Measurements from ENCODE around the gene TCF4. TPM values are rescaled to one million over a fixed set of nuclear protein-coding genes. Genes with fewer than 3 reads are reported as not detected.
A peak's percentile ranks its signal among the peaks of the same experiment; 100 is the strongest.

TCF4 gene
- total and polyA plus RNA-seq, 2 donors (not counting 3 experiments of a cell fraction or from before 2014, with no cell fraction given) = 183 to 390 TPM

DNA sequence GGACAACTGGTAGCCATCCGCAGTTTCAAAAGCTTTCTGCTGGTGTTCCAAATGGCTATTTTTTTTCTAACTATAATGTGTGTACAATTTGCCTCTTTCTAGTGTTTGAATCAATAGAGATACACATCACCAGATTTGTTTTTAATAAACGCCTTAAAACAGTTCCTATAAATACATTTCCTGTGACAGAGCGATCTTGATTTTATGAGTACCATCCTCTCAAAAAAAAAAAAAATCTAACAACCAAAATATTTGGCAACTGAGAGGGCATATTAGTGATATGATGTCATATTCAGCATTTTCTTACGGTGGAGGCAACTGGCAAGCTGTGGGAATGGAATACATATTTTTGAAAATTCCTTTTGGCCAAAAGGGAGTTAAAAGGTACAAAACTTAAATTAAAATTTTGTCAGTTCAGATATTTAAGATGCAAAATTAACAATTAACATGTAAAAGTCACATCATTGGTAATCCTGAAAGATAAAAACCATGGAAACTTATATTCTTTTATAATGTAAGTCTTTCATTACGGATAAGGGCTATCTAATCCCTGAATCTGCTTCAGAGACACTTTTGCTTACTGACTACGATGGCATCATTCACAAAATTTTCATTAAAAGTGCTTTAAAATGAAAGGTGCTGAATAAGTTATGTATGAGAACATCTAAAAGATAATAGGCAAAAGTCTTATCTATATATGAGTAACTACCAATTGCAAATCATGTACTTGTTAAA lies 268.4 kb downstream of the TCF4 start:
- H3K9ac ChIP-seq (replicated peaks; ENCODE audit: extremely low read depth, insufficient read depth, low read length) = peak overlapping the region; percentile 76
- peak overlapping the region; percentile 98 for H3K4me2 ChIP-seq (ENCODE audit: insufficient read depth, low read length)
- H3K27ac ChIP-seq (ENCODE audit: insufficient read depth, low read depth, low read length) = peak overlapping the region; percentile 82
- no peaks in the 10 kb centered on the region for H3K27me3 ChIP-seq (ENCODE audit: control insufficient read depth in 2 of 2, insufficient read depth in 2 of 2, low read length in 2 of 2)
- TF ChIP-seq MYC (IDR thresholded peaks at IDR 0.05; ENCODE audit: low read depth, low read length) (no peak), JUN (IDR thresholded peaks at IDR 0.05; ENCODE audit: borderline replicate concordance, insufficient read depth, insufficient read length, low read depth) (no peak)
- H3K36me3 ChIP-seq (ENCODE audit: control insufficient read depth in 2 of 2, extremely low read depth in 1 of 2, insufficient read depth in 2 of 2, low read length in 2 of 2) = no peaks in the 10 kb centered on the region
- CTCF ChIA-PET = interaction anchor here (1.0 kb wide), 1 partner anchor 462 kb away, joined by 3 read pairs; no protein-coding TSS in a partner anchor
- no peaks in the 10 kb centered on the region for H3K9me3 ChIP-seq (replicated peaks; ENCODE audit: control insufficient read depth, insufficient read depth, low read length)
- POLR2A ChIA-PET = no interaction called here
- peaks cover 74% of the 10 kb centered on the region for H3K79me2 ChIP-seq (ENCODE audit: control insufficient read depth, insufficient read depth, low read length)
- no TSS peak for BruUV-seq (replicated peaks)
- peaks cover 23% of the 10 kb centered on the region for H4K20me1 ChIP-seq (replicated peaks; ENCODE audit: control insufficient read depth, extremely low read depth, insufficient read depth, low read length)
- peaks cover 12% of the 10 kb centered on the region for H3K9me1 ChIP-seq (replicated peaks; ENCODE audit: control insufficient read depth, extremely low read depth, insufficient read depth, low read length)
- FAIRE-seq = no peak
- H2AFZ ChIP-seq (ENCODE audit: low read depth, low read length) = no peak overlapping the region
- DNase-seq (ENCODE audit: low read depth, low spot score) = peak; percentile 44
- intact Hi-C loops (cut with micrococcal nuclease) (loop anchor here (1.0 to 10.0 kb wide), 3 partner anchors 83 to 665 kb away; partner anchors contain the start of gene TCF4), dilution Hi-C loops (cut with MboI; ENCODE audit: extremely low pct_ligation_motif_present, low sequenced_read_pairs) (no loop called here)
- H3K4me3 ChIP-seq (replicated peaks in 1 of 3; ENCODE audit: insufficient read depth in 1 of 3, low read depth in 1 of 3, low read length in 3 of 3) = peak overlapping the region in 1 of 3 experiments; percentile 89
- H3K4me1 ChIP-seq (ENCODE audit: control insufficient read depth, extremely low read depth, insufficient read depth, low read length) = peaks cover 62% of the 10 kb centered on the region

DNA sequence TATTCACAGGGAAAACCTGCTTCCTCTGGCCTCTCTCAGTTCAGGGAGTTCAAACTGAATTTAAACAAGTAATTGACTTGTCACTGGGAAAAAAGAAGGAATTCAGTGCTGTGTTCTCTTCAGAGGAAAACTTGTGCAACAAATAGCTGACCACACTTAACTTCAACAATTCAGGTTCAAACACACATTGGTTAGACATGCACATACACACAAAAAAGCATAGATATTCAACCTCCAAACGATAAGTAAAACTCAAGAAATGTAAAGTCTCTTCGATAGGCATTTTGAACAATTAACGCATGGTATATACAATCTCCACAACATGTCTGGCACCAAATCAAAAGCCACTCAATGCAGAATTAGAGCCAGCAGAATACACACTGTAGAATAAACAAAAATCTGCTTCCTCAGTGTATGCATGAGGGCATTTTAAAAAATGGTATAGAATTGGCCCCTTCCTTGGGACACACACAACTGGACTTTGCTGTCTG lies 269.0 kb downstream of the TCF4 start:
- DNase-seq (ENCODE audit: low read depth, low spot score) (peak; percentile 81), FAIRE-seq (no peak)
- no peaks in the 10 kb centered on the region for H3K27me3 ChIP-seq (ENCODE audit: control insufficient read depth in 2 of 2, insufficient read depth in 2 of 2, low read length in 2 of 2)
- TF ChIP-seq, protein P1, sequence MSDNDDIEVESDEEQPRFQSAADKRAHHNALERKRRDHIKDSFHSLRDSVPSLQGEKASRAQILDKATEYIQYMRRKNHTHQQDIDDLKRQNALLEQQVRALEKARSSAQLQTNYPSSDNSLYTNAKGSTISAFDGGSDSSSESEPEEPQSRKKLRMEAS (IDR thresholded peaks at IDR 0.05; ENCODE audit: insufficient read depth, insufficient read length) = no peak
- TF ChIP-seq JUN (IDR thresholded peaks at IDR 0.05; ENCODE audit: borderline replicate concordance, insufficient read depth, insufficient read length, low read depth) = no peak
- no peak for TF ChIP-seq GATA2 (IDR thresholded peaks at IDR 0.05; ENCODE audit: insufficient read depth, insufficient read length, low read depth, low read length)
- TF ChIP-seq EZH2 (IDR thresholded peaks at IDR 0.05; ENCODE audit: borderline replicate concordance, low read depth, low read length, severe bottlenecking) = no peak
- TF ChIP-seq MYC (IDR thresholded peaks at IDR 0.05; ENCODE audit: low read depth, low read length) = no peak
- TF ChIP-seq, protein P2, sequence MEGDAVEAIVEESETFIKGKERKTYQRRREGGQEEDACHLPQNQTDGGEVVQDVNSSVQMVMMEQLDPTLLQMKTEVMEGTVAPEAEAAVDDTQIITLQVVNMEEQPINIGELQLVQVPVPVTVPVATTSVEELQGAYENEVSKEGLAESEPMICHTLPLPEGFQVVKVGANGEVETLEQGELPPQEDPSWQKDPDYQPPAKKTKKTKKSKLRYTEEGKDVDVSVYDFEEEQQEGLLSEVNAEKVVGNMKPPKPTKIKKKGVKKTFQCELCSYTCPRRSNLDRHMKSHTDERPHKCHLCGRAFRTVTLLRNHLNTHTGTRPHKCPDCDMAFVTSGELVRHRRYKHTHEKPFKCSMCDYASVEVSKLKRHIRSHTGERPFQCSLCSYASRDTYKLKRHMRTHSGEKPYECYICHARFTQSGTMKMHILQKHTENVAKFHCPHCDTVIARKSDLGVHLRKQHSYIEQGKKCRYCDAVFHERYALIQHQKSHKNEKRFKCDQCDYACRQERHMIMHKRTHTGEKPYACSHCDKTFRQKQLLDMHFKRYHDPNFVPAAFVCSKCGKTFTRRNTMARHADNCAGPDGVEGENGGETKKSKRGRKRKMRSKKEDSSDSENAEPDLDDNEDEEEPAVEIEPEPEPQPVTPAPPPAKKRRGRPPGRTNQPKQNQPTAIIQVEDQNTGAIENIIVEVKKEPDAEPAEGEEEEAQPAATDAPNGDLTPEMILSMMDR (IDR thresholded peaks at IDR 0.05; ENCODE audit: extremely low read depth in 1 of 2, insufficient read depth in 1 of 2, low read depth in 1 of 2, low read length in 2 of 2) = no peak
- no peak for TF ChIP-seq POLR2AphosphoS5 (IDR thresholded peaks at IDR 0.05; ENCODE audit: insufficient read depth, low read depth, low read length)
- TF ChIP-seq FOS (IDR thresholded peaks at IDR 0.05; ENCODE audit: borderline replicate concordance, insufficient read depth, low read length) = no peak
- TF ChIP-seq POLR2A (IDR thresholded peaks at IDR 0.05; ENCODE audit: low read depth, low read length) = no peak
- intact Hi-C loops (cut with micrococcal nuclease) = loop anchor here (1.0 kb wide), 1 partner anchor 83 kb away; no protein-coding TSS in a partner anchor
- no peak overlapping the region for H2AFZ ChIP-seq (ENCODE audit: low read depth, low read length)
- H3K79me2 ChIP-seq (ENCODE audit: control insufficient read depth, insufficient read depth, low read length) = peaks cover 74% of the 10 kb centered on the region
- no peaks in the 10 kb centered on the region for H3K36me3 ChIP-seq (ENCODE audit: control insufficient read depth in 2 of 2, extremely low read depth in 1 of 2, insufficient read depth in 2 of 2, low read length in 2 of 2)
- peak overlapping the region in 1 of 3 experiments; percentile 89 for H3K4me3 ChIP-seq (replicated peaks in 1 of 3; ENCODE audit: insufficient read depth in 1 of 3, low read depth in 1 of 3, low read length in 3 of 3)
- BruUV-seq (replicated peaks) = no TSS peak
- H3K9me1 ChIP-seq (replicated peaks; ENCODE audit: control insufficient read depth, extremely low read depth, insufficient read depth, low read length) = peaks cover 15% of the 10 kb centered on the region
- H3K9ac ChIP-seq (replicated peaks; ENCODE audit: extremely low read depth, insufficient read depth, low read length) = peak overlapping the region; percentile 76
- no peaks in the 10 kb centered on the region for H3K9me3 ChIP-seq (replicated peaks; ENCODE audit: control insufficient read depth, insufficient read depth, low read length)
- POLR2A ChIA-PET = no interaction called here
- H4K20me1 ChIP-seq (replicated peaks; ENCODE audit: control insufficient read depth, extremely low read depth, insufficient read depth, low read length) = peaks cover 29% of the 10 kb centered on the region
- H3K4me1 ChIP-seq (ENCODE audit: control insufficient read depth, extremely low read depth, insufficient read depth, low read length) = peaks cover 62% of the 10 kb centered on the region
- CTCF ChIA-PET = interaction anchor here (1.0 to 1.8 kb wide), 3 partner anchors 9 to 463 kb away, joined by 3 to 7 read pairs (median 4); no protein-coding TSS in a partner anchor
- peak overlapping the region; percentile 52 for H3K27ac ChIP-seq (ENCODE audit: insufficient read depth, low read depth, low read length)
- peak overlapping the region; percentile 98 for H3K4me2 ChIP-seq (ENCODE audit: insufficient read depth, low read length)
- dilution Hi-C loops (cut with MboI; ENCODE audit: extremely low pct_ligation_motif_present, low sequenced_read_pairs) = no loop called here
